ENCODE data around the gene MAT2A.
"Not testable (repeated sequence)": the region's sequence is repeated elsewhere in the genome, so short reads cannot be mapped to it uniquely, and the experiment has no call there.

Gene MAT2A

GRCh38 chr2:85580206-85580605, 41.2 kb downstream of the MAT2A start:
- DNase-seq = no peak

- no peak for DNase-seq
Observed at GRCh38 chr2:85582492-85582891, 43.5 kb downstream of the MAT2A start.

- peak; percentile 33 for DNase-seq
Observed at GRCh38 chr2:85583667-85584353, 44.8 kb downstream of the MAT2A start.

- no peak for DNase-seq
Observed at GRCh38 chr2:85584354-85584856, 45.4 kb downstream of the MAT2A start, which contains the start of gene VAMP5. VAMP5 (plus strand) TSS chr2:85584431; CDS start chr2:85584491, 60 bp downstream.

GRCh38 chr2:85584857-85585780, 46.2 kb downstream of the MAT2A start:
- peak; percentile 21 for DNase-seq

- no peak for DNase-seq
Observed at GRCh38 chr2:85585781-85586105, 46.8 kb downstream of the MAT2A start.

- no peak for DNase-seq
Observed at GRCh38 chr2:85588236-85588635, 49.3 kb downstream of the MAT2A start.

- DNase-seq = no peak
Observed at GRCh38 chr2:85588645-85589044, 49.7 kb downstream of the MAT2A start.

- no peak for DNase-seq
Observed at GRCh38 chr2:85589181-85589580, 50.2 kb downstream of the MAT2A start.

GRCh38 chr2:85589982-85590791, 51.2 kb downstream of the MAT2A start:
- DNase-seq = no peak

GRCh38 chr2:85590950-85591349, 52.0 kb downstream of the MAT2A start:
- DNase-seq = no peak

- DNase-seq = no peak
Observed at GRCh38 chr2:85591563-85591962, 52.6 kb downstream of the MAT2A start.

- not testable (repeated sequence) for DNase-seq
Observed at GRCh38 chr2:85592299-85592698, 53.3 kb downstream of the MAT2A start.

- no peak for DNase-seq
Observed at GRCh38 chr2:85593023-85593422, 54.1 kb downstream of the MAT2A start.
